ENCODE results near the gene THSD1. TPM values are rescaled to one million over a fixed set of nuclear protein-coding genes. Genes with fewer than 3 reads are reported as not detected.

The THSD1 gene
- total RNA-seq, 2 donors from 2014 or later: 1.3 TPM

DNA sequence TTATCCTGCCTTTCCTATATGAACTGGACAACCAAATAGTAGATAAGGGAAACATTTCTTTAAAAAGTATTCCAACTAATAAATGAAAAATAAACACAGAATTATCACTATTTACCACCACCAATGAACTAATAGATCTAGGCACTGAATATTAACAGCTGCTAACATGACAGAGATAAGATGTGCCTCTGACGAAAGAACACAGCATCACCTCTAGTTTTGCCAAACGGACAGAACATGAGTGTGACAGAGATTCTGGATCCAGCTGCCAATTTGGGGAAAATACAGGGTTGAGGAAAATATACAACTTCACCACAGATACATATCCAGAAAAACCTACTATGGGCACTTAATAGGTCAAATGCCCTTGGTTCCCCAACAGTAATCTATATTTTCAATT lies 26.5 kb upstream of the THSD1 start:
- 62 to 65% methylated on average over 2 of the region's 2 CpGs for WGBS, 2 donors
- TF ChIP-seq, protein P1, sequence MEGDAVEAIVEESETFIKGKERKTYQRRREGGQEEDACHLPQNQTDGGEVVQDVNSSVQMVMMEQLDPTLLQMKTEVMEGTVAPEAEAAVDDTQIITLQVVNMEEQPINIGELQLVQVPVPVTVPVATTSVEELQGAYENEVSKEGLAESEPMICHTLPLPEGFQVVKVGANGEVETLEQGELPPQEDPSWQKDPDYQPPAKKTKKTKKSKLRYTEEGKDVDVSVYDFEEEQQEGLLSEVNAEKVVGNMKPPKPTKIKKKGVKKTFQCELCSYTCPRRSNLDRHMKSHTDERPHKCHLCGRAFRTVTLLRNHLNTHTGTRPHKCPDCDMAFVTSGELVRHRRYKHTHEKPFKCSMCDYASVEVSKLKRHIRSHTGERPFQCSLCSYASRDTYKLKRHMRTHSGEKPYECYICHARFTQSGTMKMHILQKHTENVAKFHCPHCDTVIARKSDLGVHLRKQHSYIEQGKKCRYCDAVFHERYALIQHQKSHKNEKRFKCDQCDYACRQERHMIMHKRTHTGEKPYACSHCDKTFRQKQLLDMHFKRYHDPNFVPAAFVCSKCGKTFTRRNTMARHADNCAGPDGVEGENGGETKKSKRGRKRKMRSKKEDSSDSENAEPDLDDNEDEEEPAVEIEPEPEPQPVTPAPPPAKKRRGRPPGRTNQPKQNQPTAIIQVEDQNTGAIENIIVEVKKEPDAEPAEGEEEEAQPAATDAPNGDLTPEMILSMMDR (IDR thresholded peaks at IDR 0.05): no peak
- no peak for TF ChIP-seq POLR2A (IDR thresholded peaks at IDR 0.05)
- Histone ChIP-seq H3K27ac (no peak overlapping the region), H3K36me3 (replicated peaks in 1 of 2; ENCODE audit: insufficient read depth in 1 of 2, low read depth in 2 of 2) (peaks cover 11 to 21% of the 10 kb centered on the region in 2 donors), H3K4me1 (no peaks in the 10 kb centered on the region), H3K27me3 (no peaks in the 10 kb centered on the region), H3K9me3 (no peaks in the 10 kb centered on the region), H3K4me3 (no peak overlapping the region)
- no peak for DNase-seq
- ATAC-seq: no peak
- intact Hi-C loops (cut with DNase I): no loop called here

DNA sequence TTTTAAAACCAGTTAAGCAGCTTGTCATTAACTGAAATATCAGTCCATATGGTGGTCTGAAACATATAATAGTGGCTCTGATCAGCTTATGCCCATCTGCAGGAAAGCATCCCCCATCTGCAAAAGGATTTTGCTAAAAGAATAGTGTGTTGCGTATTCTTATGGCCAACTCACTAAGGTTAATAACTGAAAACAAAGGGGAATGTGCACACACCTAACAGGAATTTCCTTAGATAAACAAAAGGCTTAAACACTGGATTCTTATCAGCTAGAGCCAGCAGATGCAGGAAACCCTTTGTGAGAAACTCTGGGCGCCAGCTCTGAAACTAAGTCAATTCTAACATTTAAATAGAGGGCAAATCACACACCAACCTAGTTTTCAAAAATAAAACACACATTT lies 22.3 kb upstream of the THSD1 start:
- intact Hi-C loops (cut with DNase I): no loop called here
- peak; percentile 50 for ATAC-seq
- 25 to 36% methylated on average over 2 of the region's 2 CpGs for WGBS, 2 donors

DNA sequence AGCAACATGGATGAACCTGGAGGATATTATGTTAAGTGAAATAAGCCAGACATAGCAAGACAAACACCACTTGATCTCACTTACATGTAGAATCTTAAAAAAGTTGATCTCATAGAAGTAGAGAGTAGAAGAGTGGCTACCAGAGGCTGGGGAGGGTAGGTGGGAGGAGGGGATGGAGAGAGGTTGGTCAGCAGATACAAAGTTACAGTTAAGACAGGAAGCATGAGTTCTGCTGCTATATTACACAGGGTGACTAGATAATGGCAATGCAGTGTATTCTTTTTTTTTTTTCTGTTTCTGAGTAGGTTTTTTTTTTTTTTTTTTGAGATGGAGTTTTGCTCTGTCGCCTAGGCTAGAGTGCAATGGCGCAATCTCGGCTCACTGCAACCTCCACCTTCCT lies 15.2 kb upstream of the THSD1 start:
- no peak for ATAC-seq
- peaks cover 0 to 33% of the 10 kb centered on the region in 2 donors for H3K36me3 ChIP-seq (replicated peaks in 1 of 2; ENCODE audit: insufficient read depth in 1 of 2, low read depth in 2 of 2)
- H3K9me3 ChIP-seq: no peaks in the 10 kb centered on the region
- WGBS, 2 donors: 92 to 97% methylated on average over 3 of the region's 3 CpGs
- H3K27ac ChIP-seq: no peak overlapping the region
- no peak for DNase-seq
- no peak overlapping the region for H3K4me3 ChIP-seq
- no peaks in the 10 kb centered on the region for H3K27me3 ChIP-seq
- no peak for TF ChIP-seq POLR2A (IDR thresholded peaks at IDR 0.05)
- TF ChIP-seq, protein P1 (IDR thresholded peaks at IDR 0.05): no peak
- intact Hi-C loops (cut with DNase I): no loop called here
- no peaks in the 10 kb centered on the region for H3K4me1 ChIP-seq

More for the DNA sequence above, 22.3 kb upstream of the THSD1 start:
- H3K27me3 ChIP-seq: no peaks in the 10 kb centered on the region
- TF ChIP-seq, protein P1 (IDR thresholded peaks at IDR 0.05): no peak
- no peak for TF ChIP-seq POLR2A (IDR thresholded peaks at IDR 0.05)
- peaks cover 11 to 14% of the 10 kb centered on the region in 2 donors for H3K36me3 ChIP-seq (replicated peaks in 1 of 2; ENCODE audit: insufficient read depth in 1 of 2, low read depth in 2 of 2)
- H3K27ac ChIP-seq: peak overlapping the region in 1 of 4 donors; percentile 21
- DNase-seq: peak in 1 of 4 donors; percentile 9
- no peaks in the 10 kb centered on the region for H3K9me3 ChIP-seq
- no peak overlapping the region for H3K4me3 ChIP-seq
- H3K4me1 ChIP-seq: no peaks in the 10 kb centered on the region

DNA sequence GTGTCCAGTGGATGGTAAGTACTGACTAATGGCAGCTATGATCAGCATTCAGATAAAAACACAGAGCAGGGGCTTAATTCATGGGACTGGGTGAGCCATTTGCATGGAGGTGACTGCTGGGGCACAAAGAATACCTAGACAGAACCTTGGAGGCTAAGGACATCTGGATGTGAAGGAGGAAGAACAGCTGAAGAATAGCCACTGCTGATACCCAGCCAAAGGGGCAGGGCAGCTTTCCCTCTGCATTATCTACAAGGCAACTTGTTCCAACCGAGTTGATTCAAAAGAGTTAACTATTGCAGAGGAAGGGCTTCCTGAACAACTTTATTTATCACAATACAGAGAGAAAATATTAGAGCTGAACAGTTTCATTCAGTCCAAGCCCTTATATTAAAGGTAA lies 13.1 kb upstream of the THSD1 start:
- Histone ChIP-seq H3K4me1 (no peaks in the 10 kb centered on the region), H3K36me3 (replicated peaks in 1 of 2; ENCODE audit: insufficient read depth in 1 of 2, low read depth in 2 of 2) (peaks cover 0 to 33% of the 10 kb centered on the region in 2 donors), H3K27me3 (no peaks in the 10 kb centered on the region), H3K27ac (no peak overlapping the region), H3K4me3 (no peak overlapping the region), H3K9me3 (peaks cover 0 to 3% (median 0%) of the 10 kb centered on the region in 3 donors)
- no peak for ATAC-seq
- TF ChIP-seq POLR2A (IDR thresholded peaks at IDR 0.05): no peak
- TF ChIP-seq, protein P1 (IDR thresholded peaks at IDR 0.05): no peak
- intact Hi-C loops (cut with DNase I): no loop called here
- no peak for DNase-seq
- WGBS, 2 donors: 27 to 33% methylated on average over 1 of the region's 1 CpG

DNA sequence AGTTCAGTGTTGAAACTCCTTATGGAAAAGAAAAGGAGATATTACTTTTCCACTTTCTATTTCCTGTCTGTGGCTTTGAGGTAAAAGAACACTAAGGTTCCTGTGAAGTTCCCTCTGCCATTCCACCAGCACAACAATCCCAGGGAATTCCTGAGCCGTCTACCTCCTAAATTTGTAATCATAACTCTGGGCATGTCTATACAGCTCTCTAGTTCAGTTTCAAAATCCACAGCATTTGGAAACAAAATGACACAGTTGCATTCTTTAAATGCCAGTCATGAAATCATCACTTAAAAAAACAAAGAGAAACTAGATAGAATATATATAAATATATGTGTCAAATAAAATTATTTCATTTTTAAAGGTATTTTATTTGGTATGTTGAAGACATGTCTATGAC lies 9.0 kb upstream of the THSD1 start:
- TF ChIP-seq, protein P1 (IDR thresholded peaks at IDR 0.05): no peak
- no peak for TF ChIP-seq POLR2A (IDR thresholded peaks at IDR 0.05)
- no peak for DNase-seq
- intact Hi-C loops (cut with DNase I): no loop called here
- Histone ChIP-seq H3K4me1 (no peaks in the 10 kb centered on the region), H3K9me3 (peaks cover 0 to 3% (median 0%) of the 10 kb centered on the region in 3 donors), H3K36me3 (replicated peaks in 1 of 2; ENCODE audit: insufficient read depth in 1 of 2, low read depth in 2 of 2) (peaks cover 0 to 21% of the 10 kb centered on the region in 2 donors), H3K27ac (no peak overlapping the region), H3K4me3 (no peak overlapping the region), H3K27me3 (no peaks in the 10 kb centered on the region)
- ATAC-seq: no peak
- WGBS, 2 donors: 73 to 92% methylated on average over 1 of the region's 1 CpG
